Left colon (tissue), 2 donors: ENCODE measurements around the gene NRK. TPM values are rescaled to one million over a fixed set of nuclear protein-coding genes. Genes with fewer than 3 reads are reported as not detected.
"Not testable (repeated sequence)": the region's sequence is repeated elsewhere in the genome, so short reads cannot be mapped to it uniquely, and the experiment has no call there.

ENCODE experiments used
- ATAC-seq: fragments of 200-7000 bp; cut with Tn5 transposase; one replicate; pipeline ENCODE4 v1.9.1; 2020; ENCODE audit warnings: mild to moderate bottlenecking, moderate library complexity
- DNase-seq, 2 donors: peaks; one replicate each; pipeline ENCODE4 v3.0.0-alpha.2; 2020
- intact Hi-C, 2 donors: fragments of 100-400 bp; cut with DNase I in 1 of 2; cut with micrococcal nuclease in 1 of 2; formaldehyde crosslinking; loops; one replicate each; pipeline versions ENCODE4 v1.11.2 to v1.14.0; 2022; cut with DNase I, micrococcal nuclease
- long read RNA-seq: library from polyadenylated mRNA; unstranded; transcript quantifications from one replicate; pipeline ENCODE4 v2.0.0, GENCODE V29; 2021
- total RNA-seq, 2 donors: library from RNA; stranded (reverse); fragmentation: NEBNext Ultra II Directional; extraction: Animal tissue kit (Norgen Biotek cat#: 25700); gene quantifications; one replicate each; pipeline ENCODE4 v1.2.1, GENCODE V29; 2021
- donor health status: DM: no; HTN: no; CAD: no.
- donor health status: DM: yes; HTN: yes; CAD: no.

The NRK gene
- under 1 TPM; 0.06 to 0.34 TPM for total RNA-seq
- long read RNA-seq, result 0 reads

DNA sequence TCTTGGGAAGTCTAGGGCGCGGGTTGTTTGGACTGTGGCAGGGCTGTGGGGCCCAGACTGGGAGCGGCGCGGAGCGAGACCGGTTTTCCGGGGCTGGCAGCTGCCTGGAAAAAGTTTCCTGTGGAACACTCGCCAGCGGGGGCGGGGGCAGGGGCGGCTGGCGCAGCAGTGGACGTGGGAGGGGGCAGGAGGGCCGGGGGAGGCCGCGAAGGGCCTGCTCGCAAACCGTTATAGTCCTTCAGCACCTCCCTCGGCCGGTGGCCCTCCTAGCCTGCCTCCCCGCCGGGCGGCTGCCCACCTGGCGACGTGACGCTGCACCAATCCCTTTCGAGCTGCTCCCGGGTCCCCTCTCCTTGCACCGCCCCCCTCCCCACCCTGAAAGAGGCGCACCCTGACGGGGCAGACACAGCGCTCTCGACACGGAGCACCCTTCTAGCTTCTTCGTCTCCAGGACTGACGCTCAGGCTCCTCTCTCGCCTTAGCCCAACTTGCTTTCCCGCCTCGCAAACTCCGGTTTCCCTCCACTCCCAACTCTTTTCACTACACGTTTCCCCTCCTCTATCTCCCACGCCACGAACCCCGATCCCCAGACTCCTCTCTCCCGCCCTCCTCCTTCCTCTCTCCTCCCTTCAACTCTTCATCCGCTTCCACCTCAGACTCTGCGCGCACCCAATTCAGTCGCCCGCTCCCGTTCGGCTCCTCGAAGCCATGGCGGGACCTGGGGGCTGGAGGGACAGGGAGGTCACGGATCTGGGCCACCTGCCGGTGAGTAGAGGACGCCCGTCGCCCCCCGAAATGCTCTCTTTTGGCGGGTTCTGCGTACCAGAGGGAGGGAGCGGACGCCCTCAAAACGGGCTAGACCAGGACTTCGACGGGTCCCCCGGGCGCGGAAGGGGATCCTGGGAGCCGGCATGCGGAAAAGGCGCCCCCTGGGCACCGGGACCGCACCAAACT, at the start of gene NRK:
Gene NRK (plus strand): TSS at position 402 of the 954 bp plus-strand sequence. CDS start 307 bp downstream, at position 709.
- DNase-seq, result no peak
- no peak for ATAC-seq
- intact Hi-C loops, result no loop called here

- no peak for DNase-seq
- ATAC-seq, result no peak
- intact Hi-C loops, result no loop called here
Measured at GRCh38 chrX:105773801-105774200, 48.5 kb upstream of the NRK start.

DNA sequence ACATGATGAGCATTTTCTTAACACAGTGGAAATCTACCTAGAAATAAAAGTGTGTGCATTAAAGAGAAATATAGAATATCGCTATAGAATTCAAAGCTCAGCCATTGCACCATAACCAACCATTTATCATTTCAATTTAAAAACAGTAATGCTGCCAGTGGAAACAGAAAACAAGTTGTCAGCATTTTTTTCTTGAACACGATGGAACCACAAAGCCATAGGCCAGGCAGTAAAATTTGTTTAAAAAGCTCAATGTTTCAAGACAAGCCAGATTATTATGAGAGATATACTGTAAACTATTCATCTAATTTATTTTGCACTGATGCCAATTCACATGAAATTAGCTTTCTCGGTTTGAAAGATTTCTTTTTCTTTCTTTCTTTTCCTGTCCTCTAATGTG, 46.7 kb upstream of the NRK start:
- ATAC-seq (no peak), DNase-seq (no peak)
- intact Hi-C loops, result no loop called here

DNA sequence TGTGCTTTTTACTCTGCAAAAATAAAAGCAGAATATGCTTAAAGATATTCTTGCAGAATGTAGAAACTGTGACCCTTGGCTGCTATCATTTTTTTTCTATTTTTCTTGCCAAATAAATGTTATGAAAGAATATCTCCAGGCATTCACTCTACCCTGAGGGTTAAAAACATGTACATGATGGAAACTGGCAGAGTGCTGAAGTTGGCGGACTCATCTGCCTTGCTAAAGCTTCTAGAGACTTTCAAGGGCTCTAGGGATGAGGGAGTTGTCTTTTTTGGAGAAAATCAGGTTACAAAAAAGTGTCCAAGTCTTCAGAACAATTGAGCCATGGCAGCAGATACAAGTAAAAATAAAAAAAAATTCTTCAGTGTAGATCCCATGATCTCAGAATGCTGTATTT, 40.5 kb upstream of the NRK start:
- intact Hi-C loops, result no loop called here
- DNase-seq, result no peak
- ATAC-seq, result no peak

DNA sequence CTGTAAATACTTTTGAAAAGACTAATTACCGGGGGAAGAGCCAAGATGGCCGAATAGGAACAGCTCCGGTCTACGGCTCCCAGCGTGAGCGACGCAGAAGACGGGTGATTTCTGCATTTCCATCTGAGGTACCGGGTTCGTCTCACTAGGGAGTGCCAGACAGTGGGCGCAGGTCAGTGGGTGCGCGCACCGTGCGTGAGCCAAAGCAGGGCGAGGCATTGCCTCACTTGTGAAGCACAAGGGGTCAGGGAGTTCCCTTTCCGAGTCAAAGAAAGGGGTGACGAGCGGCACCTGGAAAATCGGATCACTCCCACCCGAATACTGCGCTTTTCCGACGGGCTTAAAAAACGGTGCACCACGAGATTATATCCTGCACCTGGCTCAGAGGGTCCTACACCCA, 25.5 kb upstream of the NRK start:
- not testable (repeated sequence) for ATAC-seq, DNase-seq

GRCh38 chrX:105803891-105804290, 18.4 kb upstream of the NRK start:
- ATAC-seq (no peak), DNase-seq (no peak)
- intact Hi-C loops, result no loop called here

More for the DNA sequence above, 25.5 kb upstream of the NRK start:
- intact Hi-C loops, result not testable (repeated sequence)

GRCh38 chrX:105805655-105806054, 16.7 kb upstream of the NRK start:
- ATAC-seq, intact Hi-C loops: not testable (repeated sequence)

GRCh38 chrX:105816517-105816916, 5.8 kb upstream of the NRK start:
- DNase-seq (no peak), ATAC-seq (no peak)
- intact Hi-C loops, result no loop called here

More at GRCh38 chrX:105805655-105806054, 16.7 kb upstream of the NRK start:
- not testable (repeated sequence) for DNase-seq

GRCh38 chrX:105820247-105820646, 2.1 kb upstream of the NRK start:
- ATAC-seq (no peak), DNase-seq (no peak)
- intact Hi-C loops, result no loop called here

GRCh38 chrX:105821471-105822121, 743 bp upstream of the NRK start:
- intact Hi-C loops, result no loop called here
- peak in 1 of 2 donors; percentile 3 for DNase-seq
- no peak for ATAC-seq

DNA sequence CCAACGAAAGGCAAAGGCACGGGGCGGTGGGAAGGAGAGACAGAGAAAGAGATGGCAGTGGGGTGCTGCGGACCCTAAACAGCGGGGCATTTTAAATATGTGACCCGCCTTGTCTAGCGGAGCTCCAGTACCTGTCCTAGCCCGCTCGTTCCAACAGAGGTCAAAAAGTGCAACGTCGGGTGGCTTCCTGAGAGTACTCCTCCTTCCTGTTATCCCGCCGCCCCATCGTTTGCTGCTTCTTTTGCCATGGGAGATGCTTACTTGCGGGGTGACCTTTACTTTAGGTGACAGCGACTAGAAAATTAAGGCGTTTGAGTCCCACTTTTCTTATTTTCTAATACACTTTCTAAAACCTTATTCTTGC, 735 bp downstream of the NRK start:
- intact Hi-C loops, result no loop called here
- ATAC-seq, result no peak
- DNase-seq, result no peak

DNA sequence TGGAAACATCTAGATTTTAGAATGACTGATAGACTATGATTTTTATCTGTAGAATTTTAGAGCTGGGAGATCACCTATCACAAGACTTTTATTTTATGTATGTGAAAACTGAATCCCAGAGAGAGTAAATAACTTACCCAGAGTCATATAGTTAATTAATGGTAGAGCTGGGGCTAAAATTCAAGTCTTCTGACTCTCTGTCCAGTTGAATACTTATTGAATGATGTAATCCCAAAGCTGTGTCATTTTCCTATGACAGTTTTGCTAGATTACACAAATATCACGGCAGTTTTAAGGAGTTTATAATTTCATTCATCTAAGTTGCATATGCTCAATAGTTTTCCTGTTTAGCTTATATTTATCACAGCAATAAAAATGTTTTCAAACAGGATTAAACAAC, 6.7 kb downstream of the NRK start:
- ATAC-seq, result no peak
- intact Hi-C loops, result no loop called here

DNA sequence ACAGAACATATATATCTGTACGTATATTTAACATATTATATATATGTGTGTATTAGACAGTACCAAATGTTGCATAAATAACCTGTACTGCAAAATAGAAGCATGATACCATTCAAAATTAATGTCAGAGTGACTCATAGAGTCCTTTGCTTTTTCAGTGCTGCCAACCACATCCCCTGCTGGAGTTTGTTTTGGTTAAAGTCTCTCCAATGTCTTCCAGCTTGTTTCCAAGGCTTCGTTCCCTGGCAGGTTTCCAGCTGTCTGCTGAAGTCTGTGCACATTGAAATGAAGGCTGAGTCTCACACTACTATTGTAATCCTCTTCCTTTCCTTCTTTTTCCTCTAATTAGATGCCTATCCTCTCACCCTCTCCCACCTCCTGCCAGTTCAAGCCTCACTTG, 14.9 kb downstream of the NRK start:
- DNase-seq (peak in 1 of 2 donors; percentile 5), ATAC-seq (no peak)
- intact Hi-C loops, result no loop called here

More for the DNA sequence above, 6.7 kb downstream of the NRK start:
- no peak for DNase-seq

DNA sequence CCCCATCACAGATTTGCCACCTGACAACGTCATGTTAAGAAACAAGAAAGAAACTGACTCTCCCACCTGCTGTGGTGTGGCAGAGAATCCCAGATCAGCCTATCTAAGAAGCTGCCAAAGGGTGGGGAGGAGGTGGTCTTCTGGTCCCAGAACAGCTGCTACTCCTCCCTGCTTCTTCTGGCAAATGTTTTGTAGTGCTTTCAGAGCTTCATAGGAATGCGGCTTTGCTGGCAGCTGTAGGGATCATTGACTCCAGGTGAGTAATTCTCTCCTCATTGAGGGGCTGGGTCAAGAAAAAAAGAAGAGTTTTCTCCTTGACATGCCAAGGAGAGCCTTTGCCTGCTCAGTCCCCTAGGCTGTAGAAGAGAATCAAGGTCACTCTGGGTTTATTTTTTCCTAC, 23.3 kb downstream of the NRK start:
- intact Hi-C loops, result no loop called here
- DNase-seq (no peak), ATAC-seq (no peak)

- DNase-seq, ATAC-seq, intact Hi-C loops: not testable (repeated sequence)
Measured at GRCh38 chrX:105850100-105850499, 27.8 kb downstream of the NRK start.

- ATAC-seq, result no peak
- intact Hi-C loops, result no loop called here
- DNase-seq, result no peak
Measured at GRCh38 chrX:105865709-105866108, 43.4 kb downstream of the NRK start.

GRCh38 chrX:105869701-105870100, 47.4 kb downstream of the NRK start:
- no peak for ATAC-seq
- intact Hi-C loops, result no loop called here
- DNase-seq, result no peak

GRCh38 chrX:105870445-105870844, 48.1 kb downstream of the NRK start:
- intact Hi-C loops, result no loop called here
- ATAC-seq (peak; percentile 97), DNase-seq (no peak)

DNA sequence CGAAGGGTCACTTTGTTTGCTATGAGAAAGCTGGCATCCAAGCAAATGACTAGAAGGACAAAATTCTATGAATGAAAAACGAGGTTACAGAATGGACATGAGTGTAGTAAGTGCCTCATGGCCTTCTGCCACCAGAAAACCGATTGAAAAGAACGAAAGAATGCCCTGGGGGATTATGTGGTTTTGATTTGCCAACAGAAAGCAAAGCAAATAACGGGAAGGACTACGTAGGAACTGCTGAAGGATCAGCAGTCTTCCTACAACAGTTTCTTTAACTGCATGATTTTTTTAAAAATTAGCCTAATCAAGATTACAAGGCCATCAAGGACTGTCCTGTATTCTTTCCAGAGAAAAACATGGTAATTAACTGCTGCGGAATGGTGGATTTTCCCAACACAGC, 50.6 kb downstream of the NRK start:
- ATAC-seq (no peak), DNase-seq (no peak)
- intact Hi-C loops, result no loop called here

DNA sequence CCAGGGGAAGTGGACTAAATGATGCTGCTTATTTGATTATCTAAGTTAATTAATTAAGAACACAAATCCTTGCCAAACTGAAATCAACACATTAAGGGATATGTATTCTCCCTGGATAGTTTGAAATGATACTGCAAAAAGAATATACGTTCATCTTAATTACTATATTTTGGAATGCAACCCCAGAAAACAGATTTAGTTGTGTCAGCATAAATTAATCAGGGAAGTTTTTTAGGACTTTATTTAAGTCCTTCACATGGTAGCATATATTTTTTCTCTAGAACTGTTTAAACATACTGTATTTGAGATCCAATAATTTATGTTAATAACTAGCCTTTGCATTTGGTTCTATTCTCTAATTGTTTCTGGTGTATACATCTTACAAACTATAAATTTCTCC, 52.5 kb downstream of the NRK start:
- intact Hi-C loops, result no loop called here
- no peak for ATAC-seq

More for the DNA sequence above, 52.5 kb downstream of the NRK start:
- no peak for DNase-seq
